K562 (cell line): Measurements from ENCODE around the gene P4HB. TPM values are rescaled to one million over a fixed set of nuclear protein-coding genes. Genes with fewer than 3 reads are reported as not detected.

ENCODE experiments used
- ASH1L ChIP-seq: fragments of 450-650 bp; IDR thresholded peaks from 2 replicates; pipeline ENCODE4 v1.6.1; 2018; ENCODE audit warnings: borderline replicate concordance, mild to moderate bottlenecking, low read depth; ENCODE audit not compliant: partially characterized antibody
- ETV1 ChIP-seq: fragments of 450-650 bp; conservative IDR thresholded peaks from 2 replicates; pipeline ENCODE4 v1.6.1; 2016; ENCODE audit warnings: missing genetic modification characterization, control low read depth, low read depth, missing compliant biosample characterization
- FOXP1 ChIP-seq: sonication (generic); formaldehyde crosslinking; IDR thresholded peaks from 2 replicates; pipeline ENCODE4 v1.8.0; 2022; ENCODE audit warnings: mild to moderate bottlenecking, missing genetic modification reagents
- HNRNPH1 ChIP-seq: fragments of 200-400 bp; formaldehyde crosslinking; optimal IDR thresholded peaks from 2 replicates; pipeline ENCODE3; 2017; ENCODE audit warnings: low read depth, mild to moderate bottlenecking, low read length, moderate library complexity
- IRF2 ChIP-seq: sonication (generic); formaldehyde crosslinking; IDR thresholded peaks from 2 replicates; pipeline ENCODE4 v1.8.1; 2022; ENCODE audit warnings: mild to moderate bottlenecking, missing genetic modification reagents
- KHSRP ChIP-seq: fragments of 450-650 bp; IDR thresholded peaks from 2 replicates; pipeline ENCODE4 v1.6.1; 2017
- MECOM ChIP-seq: fragments of 250-450 bp; sonication (Bioruptor Pico); IDR thresholded peaks from 2 replicates; pipeline ENCODE4 v1.8.0; 2022; ENCODE audit warnings: inconsistent platforms
- MTA1 ChIP-seq: fragments of 450-650 bp; IDR thresholded peaks from 2 replicates; pipeline ENCODE4 v1.6.1; 2017; ENCODE audit warnings: borderline replicate concordance
- MYBL2 ChIP-seq, 2 experiments: fragments of 450-650 bp in 1 of 2; sonication (generic) in 1 of 2; formaldehyde crosslinking in 1 of 2; IDR thresholded peaks; 2 replicates each; pipeline versions ENCODE4 v1.6.1 to v1.8.1; 2017 to 2022; ENCODE audit warnings: borderline replicate concordance in 1 of 2, inconsistent platforms in 1 of 2, low read depth in 1 of 2, mild to moderate bottlenecking in 1 of 2, missing genetic modification reagents in 1 of 2, moderate library complexity in 1 of 2
- NFIX ChIP-seq: fragments of 250-450 bp; sonication (Bioruptor Pico); IDR thresholded peaks from 2 replicates; pipeline ENCODE4 v1.4.0; 2020; ENCODE audit warnings: low read depth, mild to moderate bottlenecking, moderate library complexity
- NFRKB ChIP-seq: fragments of 450-650 bp; IDR thresholded peaks from 2 replicates; pipeline ENCODE4 v1.6.1; 2016; ENCODE audit warnings: low read depth
- PTTG1 ChIP-seq: fragments of 450-650 bp; IDR thresholded peaks from 2 replicates; pipeline ENCODE4 v1.6.1; 2016; ENCODE audit warnings: low read depth, mild to moderate bottlenecking, missing genetic modification characterization, missing compliant biosample characterization
- SIX5 ChIP-seq, 2 experiments: IDR thresholded peaks; 2 replicates each; pipeline ENCODE4 v1.6.1; 2011; ENCODE audit warnings: low read length in 2 of 2, borderline replicate concordance in 1 of 2, low read depth in 1 of 2, mild to moderate bottlenecking in 1 of 2, moderate library complexity in 1 of 2; ENCODE audit not compliant: insufficient read depth in 1 of 2
- U2AF2 ChIP-seq: fragments of 200-400 bp; formaldehyde crosslinking; optimal IDR thresholded peaks from 2 replicates; pipeline ENCODE3; 2017; ENCODE audit warnings: low read depth, mild to moderate bottlenecking, low read length
- XRCC5 ChIP-seq: fragments of 200-400 bp; formaldehyde crosslinking; IDR thresholded peaks from 2 replicates; pipeline ENCODE4 v1.6.1; 2017; ENCODE audit warnings: low read depth, mild to moderate bottlenecking, low read length
- ZNF75A ChIP-seq: fragments of 450-650 bp; formaldehyde crosslinking; IDR thresholded peaks from 2 replicates; pipeline ENCODE4 v1.4.0; 2020; ENCODE audit warnings: mild to moderate bottlenecking
- ZSCAN32 ChIP-seq: fragments of 450-650 bp; formaldehyde crosslinking; IDR thresholded peaks from 2 replicates; pipeline ENCODE4 v1.4.0; 2020; ENCODE audit warnings: mild to moderate bottlenecking, moderate library complexity
- polyA plus RNA-seq, 8 experiments: library from polyadenylated mRNA; depleted of rRNA in 4 of 8; stranded (reverse) in 5 of 8; unstranded in 3 of 8; fragments of >200 nt; fragmentation: Nextera tagmentation in 2 of 8; fragmentation: Illumina TruSeq in 1 of 8; extraction: Ambion mirVana in 2 of 8; extraction: Trizol in 1 of 8; gene quantifications; 2 replicates each; pipeline versions ENCODE4 v1.2.1 to v1.2.3, GENCODE V29; 2011 to 2014; ENCODE audit warnings: inconsistent platforms in 1 of 8, missing spikeins in 1 of 8
- total RNA-seq, 7 experiments: library from RNA; depleted of rRNA in 6 of 7; stranded (reverse); fragments of >200 nt in 6 of 7; fragmentation: Illumina TruSeq in 2 of 7; extraction: Trizol in 2 of 7; gene quantifications; 2 replicates each; pipeline versions ENCODE4 v1.2.1 to v1.2.3, GENCODE V29; 2011 to 2021; ENCODE audit warnings: low replicate concordance in 1 of 7
- TF ChIP-seq, protein P1 (sequence below): fragments of 450-650 bp; IDR thresholded peaks from 2 replicates; pipeline ENCODE4 v1.6.1; 2016; ENCODE audit warnings: low read depth, mild to moderate bottlenecking, moderate library complexity
- TF ChIP-seq, protein P2 (sequence below): sonication (generic); formaldehyde crosslinking; IDR thresholded peaks from 2 replicates; pipeline ENCODE4 v1.8.1; 2023; ENCODE audit warnings: mild to moderate bottlenecking, missing genetic modification reagents
- TF ChIP-seq, protein P3 (sequence below): fragments of 250-450 bp; sonication (Bioruptor Pico); IDR thresholded peaks from 2 replicates; pipeline ENCODE4 v1.8.0; 2021; ENCODE audit warnings: borderline replicate concordance, mild to moderate bottlenecking, moderate library complexity; ENCODE audit not compliant: poor library complexity, severe bottlenecking

The P4HB gene
- total and polyA plus RNA-seq, 9 of the 15 experiments (the other 6 are each of a cell fraction or from before 2014, with no cell fraction given) = 4.4 to 645 (median 325) TPM

DNA sequence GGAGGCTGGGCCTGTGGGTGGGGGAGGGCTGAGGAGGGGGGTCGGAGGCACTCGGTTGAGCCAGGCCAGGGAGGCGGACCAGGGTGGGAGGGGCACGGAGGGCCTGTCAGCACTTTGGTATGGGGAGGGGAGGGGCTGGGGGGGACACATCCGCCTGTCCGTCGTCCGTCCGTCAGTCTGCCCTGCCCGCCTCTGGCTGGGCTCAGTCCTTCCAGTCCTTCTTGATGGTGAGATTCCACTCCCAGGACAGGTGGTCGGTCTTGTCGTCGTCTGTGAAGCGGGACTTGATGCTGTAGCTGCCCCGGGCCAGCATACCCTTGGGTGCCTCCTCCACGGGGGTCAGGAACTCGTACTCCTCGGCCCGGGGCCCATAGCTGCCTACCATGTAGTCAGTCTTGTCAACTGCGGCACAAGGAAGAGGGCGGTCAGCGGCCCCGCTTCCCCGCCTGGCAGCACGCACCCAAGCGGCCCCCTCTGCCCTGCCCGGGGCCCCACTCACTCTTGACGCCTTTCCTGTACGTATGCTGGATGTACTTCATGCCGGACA is 8.4 kb upstream of the P4HB start (continued):
- TF ChIP-seq MYBL2 (IDR thresholded peaks at IDR 0.05; ENCODE audit: low read depth) (no peak), MYBL2 (CRISPR knock-in tag; IDR thresholded peaks at IDR 0.05; ENCODE audit: borderline replicate concordance) (no peak), HNRNPH1 (no peak), PTTG1 (tag) (no peak), FOXP1 (CRISPR knock-in tag) (no peak), KHSRP (no peak), SIX5 (IDR thresholded peaks at IDR 0.05; ENCODE audit: borderline replicate concordance in 1 of 2, insufficient read depth in 1 of 2, low read depth in 1 of 2, low read length in 2 of 2) (no peak), MTA1 (no peak), NFIX (no peak), U2AF2 (no peak), ZNF75A (no peak), ASH1L (no peak), ETV1 (tag) (0 out of 2 replicates have a peak, but pooled peaks have one; percentile 7), ZSCAN32 (no peak), XRCC5 (no peak), IRF2 (CRISPR knock-in tag) (no peak), NFRKB (no peak), MECOM (CRISPR knock-in tag) (no peak)
- TF ChIP-seq, protein P1, sequence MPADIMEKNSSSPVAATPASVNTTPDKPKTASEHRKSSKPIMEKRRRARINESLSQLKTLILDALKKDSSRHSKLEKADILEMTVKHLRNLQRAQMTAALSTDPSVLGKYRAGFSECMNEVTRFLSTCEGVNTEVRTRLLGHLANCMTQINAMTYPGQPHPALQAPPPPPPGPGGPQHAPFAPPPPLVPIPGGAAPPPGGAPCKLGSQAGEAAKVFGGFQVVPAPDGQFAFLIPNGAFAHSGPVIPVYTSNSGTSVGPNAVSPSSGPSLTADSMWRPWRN = no peak
- TF ChIP-seq, protein P2, sequence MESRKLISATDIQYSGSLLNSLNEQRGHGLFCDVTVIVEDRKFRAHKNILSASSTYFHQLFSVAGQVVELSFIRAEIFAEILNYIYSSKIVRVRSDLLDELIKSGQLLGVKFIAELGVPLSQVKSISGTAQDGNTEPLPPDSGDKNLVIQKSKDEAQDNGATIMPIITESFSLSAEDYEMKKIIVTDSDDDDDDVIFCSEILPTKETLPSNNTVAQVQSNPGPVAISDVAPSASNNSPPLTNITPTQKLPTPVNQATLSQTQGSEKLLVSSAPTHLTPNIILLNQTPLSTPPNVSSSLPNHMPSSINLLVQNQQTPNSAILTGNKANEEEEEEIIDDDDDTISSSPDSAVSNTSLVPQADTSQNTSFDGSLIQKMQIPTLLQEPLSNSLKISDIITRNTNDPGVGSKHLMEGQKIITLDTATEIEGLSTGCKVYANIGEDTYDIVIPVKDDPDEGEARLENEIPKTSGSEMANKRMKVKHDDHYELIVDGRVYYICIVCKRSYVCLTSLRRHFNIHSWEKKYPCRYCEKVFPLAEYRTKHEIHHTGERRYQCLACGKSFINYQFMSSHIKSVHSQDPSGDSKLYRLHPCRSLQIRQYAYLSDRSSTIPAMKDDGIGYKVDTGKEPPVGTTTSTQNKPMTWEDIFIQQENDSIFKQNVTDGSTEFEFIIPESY (CRISPR knock-in tag) = peak; percentile 84; the same call in 1 of the 2 replicates
- TF ChIP-seq, protein P3, sequence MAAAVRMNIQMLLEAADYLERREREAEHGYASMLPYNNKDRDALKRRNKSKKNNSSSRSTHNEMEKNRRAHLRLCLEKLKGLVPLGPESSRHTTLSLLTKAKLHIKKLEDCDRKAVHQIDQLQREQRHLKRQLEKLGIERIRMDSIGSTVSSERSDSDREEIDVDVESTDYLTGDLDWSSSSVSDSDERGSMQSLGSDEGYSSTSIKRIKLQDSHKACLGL (CRISPR knock-in tag) = no peak
